ENCODE results near the gene DLX2. TPM values are rescaled to one million over a fixed set of nuclear protein-coding genes. Genes with fewer than 3 reads are reported as not detected.
"Not testable (repeated sequence)": the region's sequence is repeated elsewhere in the genome, so short reads cannot be mapped to it uniquely, and the experiment has no call there.

The DLX2 gene
- total RNA-seq (under 1 TPM in 1 of 7 donors, not detected in 6; 0.12 TPM), polyA plus RNA-seq (not detected)
- long read RNA-seq, donor 1: 0 reads
- long read RNA-seq, donor 2, partial matches to known transcripts: 0 of 1 reads
- long read RNA-seq, donor 2, other reads (novel, unspliced or antisense): 0 of 1 reads
- long read RNA-seq, donor 3: 0 reads

GRCh38 chr2:172102391-172103359, at the start of gene DLX2:
Gene DLX2, minus strand, starts transcription at chr2:172102900. Its CDS starts 362 bp downstream, at chr2:172102538.
- intact Hi-C loops (cut with DNase I): loop anchor here (2.0 to 10.0 kb wide), 5 partner anchors 290 to 528 kb away; no protein-coding TSS in a partner anchor
- H3K36me3 ChIP-seq: no peaks in the 10 kb centered on the region
- H3K4me1 ChIP-seq (ENCODE audit: insufficient read depth): peaks cover 12% of the 10 kb centered on the region
- TF ChIP-seq EP300 (IDR thresholded peaks at IDR 0.05): no peak
- TF ChIP-seq POLR2A (IDR thresholded peaks at IDR 0.05): no peak
- no peak for TF ChIP-seq CTCF (IDR thresholded peaks at IDR 0.05)
- 1 to 2% (median 1%) methylated on average over 56 to 74 of the region's 74 CpGs for WGBS, 3 donors
- no peaks in the 10 kb centered on the region for H3K9me3 ChIP-seq
- peaks cover 20% of the 10 kb centered on the region for H3K27me3 ChIP-seq
- H3K27ac ChIP-seq: no peak within 1 kb of the TSS
- DNase-seq: peak; percentile 62 to 83 (median 68)
- peak within 1 kb of the TSS; percentile 40 for H3K4me3 ChIP-seq

- H3K4me1 ChIP-seq (ENCODE audit: insufficient read depth): no peaks in the 10 kb centered on the region
- H3K36me3 ChIP-seq: no peaks in the 10 kb centered on the region
- 63 to 71% (median 68%) methylated on average over 11 of the region's 11 CpGs for WGBS, 3 donors
- H3K4me3 ChIP-seq: no peak overlapping the region
- no peaks in the 10 kb centered on the region for H3K9me3 ChIP-seq
- TF ChIP-seq POLR2A (IDR thresholded peaks at IDR 0.05) (no peak), EP300 (IDR thresholded peaks at IDR 0.05) (no peak), CTCF (IDR thresholded peaks at IDR 0.05) (no peak)
- no peak for DNase-seq
- H3K27me3 ChIP-seq: no peaks in the 10 kb centered on the region
- H3K27ac ChIP-seq: no peak overlapping the region
- intact Hi-C loops (cut with DNase I): no loop called here
Measured at GRCh38 chr2:172147944-172148650, 45.4 kb upstream of the DLX2 start.

- no peak for DNase-seq
- H3K36me3 ChIP-seq: no peaks in the 10 kb centered on the region
- H3K4me3 ChIP-seq: no peak overlapping the region
- intact Hi-C loops (cut with DNase I): no loop called here
- TF ChIP-seq POLR2A (IDR thresholded peaks at IDR 0.05): no peak
- no peak for TF ChIP-seq CTCF (IDR thresholded peaks at IDR 0.05)
- TF ChIP-seq EP300 (IDR thresholded peaks at IDR 0.05): no peak
- H3K27ac ChIP-seq: no peak overlapping the region
- H3K9me3 ChIP-seq: no peaks in the 10 kb centered on the region
- H3K27me3 ChIP-seq: no peaks in the 10 kb centered on the region
- no peaks in the 10 kb centered on the region for H3K4me1 ChIP-seq (ENCODE audit: insufficient read depth)
Measured at GRCh38 chr2:172143817-172144216, 41.1 kb upstream of the DLX2 start.

- H3K4me1 ChIP-seq (ENCODE audit: insufficient read depth); DNase-seq; H3K4me3 ChIP-seq; H3K27me3 ChIP-seq; H3K36me3 ChIP-seq; H3K27ac ChIP-seq; H3K9me3 ChIP-seq: not testable (repeated sequence)
- intact Hi-C loops (cut with DNase I): loop anchor here in 1 of 4 donors (10.0 kb wide), 1 partner anchor 684 kb away; no protein-coding TSS in a partner anchor
- WGBS, 3 donors: 71 to 84% (median 82%) methylated on average over 1 of the region's 1 CpG
Measured at GRCh38 chr2:172138727-172139126, 36.0 kb upstream of the DLX2 start.
